Activated CD4-positive, alpha-beta T cell treated with anti-CD3 and anti-CD28 coated beads for 1 hour (primary cell): Measurements from ENCODE around the gene CCDC8.
"Not testable (repeated sequence)": the region's sequence is repeated elsewhere in the genome, so short reads cannot be mapped to it uniquely, and the experiment has no call there.

Source experiments
- DNase-seq: peaks from one replicate; pipeline ENCODE4 v3.0.0-alpha.2; 2020

The CCDC8 gene

GRCh38 chr19:46380690-46381089, 32.7 kb downstream of the CCDC8 start:
- no peak for DNase-seq

GRCh38 chr19:46378268-46378667, 35.1 kb downstream of the CCDC8 start:
- DNase-seq: no peak

- no peak for DNase-seq
These were observed 36.9 kb downstream of the CCDC8 start for GRCh38 chr19:46376241-46377153.

GRCh38 chr19:46375476-46376067, 37.8 kb downstream of the CCDC8 start:
- not testable (repeated sequence) for DNase-seq

GRCh38 chr19:46374536-46375475, 38.6 kb downstream of the CCDC8 start:
- DNase-seq: no peak

GRCh38 chr19:46373491-46374359, 39.6 kb downstream of the CCDC8 start:
- no peak for DNase-seq

- no peak for DNase-seq
These were observed 40.4 kb downstream of the CCDC8 start for GRCh38 chr19:46372901-46373490.

- no peak for DNase-seq
These were observed 41.9 kb downstream of the CCDC8 start for GRCh38 chr19:46371371-46371901.

- DNase-seq: no peak
These were observed 43.5 kb downstream of the CCDC8 start for GRCh38 chr19:46369817-46370216.

- no peak for DNase-seq
These were observed 45.2 kb downstream of the CCDC8 start for GRCh38 chr19:46368116-46368515.

GRCh38 chr19:46367426-46367825, 45.9 kb downstream of the CCDC8 start:
- DNase-seq: no peak

GRCh38 chr19:46366620-46367292, 46.6 kb downstream of the CCDC8 start:
- DNase-seq: no peak

GRCh38 chr19:46365561-46365960, 47.8 kb downstream of the CCDC8 start:
- no peak for DNase-seq

- no peak for DNase-seq
These were observed 49.0 kb downstream of the CCDC8 start for GRCh38 chr19:46364359-46364758.

- DNase-seq: no peak
These were observed 51.4 kb downstream of the CCDC8 start for GRCh38 chr19:46361915-46362314.
